ENCODE results near the gene NACC2. TPM values are rescaled to one million over a fixed set of nuclear protein-coding genes. Genes with fewer than 3 reads are reported as not detected.

NACC2 gene
- polyA plus RNA-seq, 4 donors, result 4.9 to 10.1 (median 8.0) TPM

DNA sequence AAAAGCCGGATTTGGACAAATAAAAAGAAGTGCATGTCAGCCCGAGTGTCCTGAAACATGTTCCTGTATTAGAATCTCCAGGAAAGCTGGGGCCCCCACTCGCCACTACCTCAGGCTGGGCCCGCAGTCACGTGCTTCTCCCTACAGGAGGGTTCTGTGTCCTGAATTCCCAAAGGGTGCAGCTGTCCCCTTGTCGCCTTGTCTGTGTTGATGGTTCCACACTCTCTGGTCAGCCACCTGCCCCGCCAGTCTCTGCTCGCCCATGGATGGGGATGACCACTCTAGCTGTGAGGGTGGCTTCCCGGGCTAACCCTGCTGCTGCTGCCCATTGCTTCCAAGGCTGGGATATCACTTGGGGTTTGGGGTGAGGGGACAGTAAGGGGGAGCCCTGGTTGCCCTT, 26.7 kb upstream of the NACC2 start:
- FAIRE-seq, result no peak
- DNase-seq, result no peak
- Histone ChIP-seq H3K27ac (ENCODE audit: low read depth in 1 of 3, low read length in 2 of 3) (no peak overlapping the region), H3K36me3 (ENCODE audit: control insufficient read depth in 3 of 3, insufficient read depth in 2 of 3, low read depth in 1 of 3, low read length in 3 of 3) (peaks cover 0 to 12% (median 0%) of the 10 kb centered on the region in 3 donors), H3K4me3 (ENCODE audit: low read depth in 1 of 3, low read length in 3 of 3) (no peak overlapping the region), H3K4me1 (ENCODE audit: control insufficient read depth in 3 of 3, insufficient read depth in 2 of 3, low read depth in 1 of 3, low read length in 2 of 3) (peaks cover 2 to 34% (median 10%) of the 10 kb centered on the region in 3 donors), H3K9me3 (ENCODE audit: control insufficient read depth in 2 of 2, insufficient read depth in 1 of 2, low read depth in 1 of 2, low read length in 1 of 2) (no peaks in the 10 kb centered on the region), H3K27me3 (ENCODE audit: control insufficient read depth in 3 of 3, insufficient read depth in 3 of 3, low read length in 3 of 3) (peaks cover 0 to 16% (median 0%) of the 10 kb centered on the region in 3 donors)
- 85 to 93% (median 91%) methylated on average over 9 of the region's 9 CpGs for WGBS, 3 donors

DNA sequence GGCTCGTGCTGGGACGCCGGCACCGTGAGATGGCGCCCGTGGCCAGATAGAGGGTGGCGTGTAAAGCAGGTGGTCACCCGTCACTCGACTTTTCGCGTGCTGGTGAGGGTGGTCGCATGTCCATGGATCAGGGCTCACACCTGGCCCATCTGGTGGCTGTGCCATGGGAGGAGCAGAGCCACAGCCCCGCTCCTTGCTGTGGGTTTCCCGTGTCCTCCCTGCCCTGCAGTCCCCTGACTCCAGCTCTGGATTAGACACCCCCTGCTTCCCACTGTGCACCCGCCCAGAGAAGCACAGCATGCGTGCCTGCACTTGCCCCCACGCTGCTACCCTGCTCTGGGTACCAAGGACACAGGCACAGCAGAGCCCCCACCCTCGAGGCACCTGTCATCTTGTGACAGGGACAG, 25.4 kb upstream of the NACC2 start:
- Histone ChIP-seq H3K4me3 (ENCODE audit: low read depth in 1 of 3, low read length in 3 of 3) (no peak overlapping the region), H3K36me3 (ENCODE audit: control insufficient read depth in 3 of 3, insufficient read depth in 2 of 3, low read depth in 1 of 3, low read length in 3 of 3) (peaks cover 0 to 24% (median 4%) of the 10 kb centered on the region in 3 donors), H3K9me3 (ENCODE audit: control insufficient read depth in 2 of 2, insufficient read depth in 1 of 2, low read depth in 1 of 2, low read length in 1 of 2) (no peaks in the 10 kb centered on the region), H3K27me3 (ENCODE audit: control insufficient read depth in 3 of 3, insufficient read depth in 3 of 3, low read length in 3 of 3) (peaks cover 0 to 16% (median 0%) of the 10 kb centered on the region in 3 donors), H3K4me1 (ENCODE audit: control insufficient read depth in 3 of 3, insufficient read depth in 2 of 3, low read depth in 1 of 3, low read length in 2 of 3) (peaks cover 2 to 47% (median 10%) of the 10 kb centered on the region in 3 donors), H3K27ac (ENCODE audit: low read depth in 1 of 3, low read length in 2 of 3) (peak overlapping the region in 1 of 3 donors; percentile 96)
- DNase-seq (no peak), FAIRE-seq (no peak)
- 45 to 82% (median 55%) methylated on average over 18 of the region's 18 CpGs for WGBS, 3 donors

DNA sequence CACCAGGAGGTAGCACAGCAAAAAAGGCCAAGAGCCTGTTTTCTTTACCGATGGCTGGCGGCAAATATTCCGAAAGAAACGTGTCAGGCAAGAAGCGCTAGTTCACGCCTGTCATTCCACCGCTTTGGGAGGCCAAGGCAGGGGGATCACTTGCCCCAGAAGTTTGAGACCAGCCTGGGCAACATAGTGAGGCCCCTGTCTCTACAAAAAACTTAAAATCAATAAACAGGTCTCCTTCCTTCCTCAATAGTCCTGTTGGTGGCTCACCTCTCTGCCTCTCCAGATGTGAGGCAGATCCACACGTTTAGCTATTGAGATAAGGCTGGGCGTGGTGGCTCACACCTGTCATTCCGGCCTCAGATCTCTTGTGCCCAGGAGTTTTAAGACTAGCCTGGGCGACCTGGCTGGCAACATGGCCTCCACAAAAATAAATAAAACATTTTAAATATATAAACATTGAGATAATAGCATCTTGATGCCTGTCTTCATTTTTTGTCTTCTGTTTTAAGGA, 24.8 kb upstream of the NACC2 start:
- H3K27ac ChIP-seq (ENCODE audit: low read depth in 1 of 3, low read length in 2 of 3), result peak overlapping the region; percentile 89 to 98 (median 96)
- peaks cover 0 to 29% (median 4%) of the 10 kb centered on the region in 3 donors for H3K36me3 ChIP-seq (ENCODE audit: control insufficient read depth in 3 of 3, insufficient read depth in 2 of 3, low read depth in 1 of 3, low read length in 3 of 3)
- 9 to 54% (median 32%) methylated on average over 11 of the region's 11 CpGs for WGBS, 3 donors
- no peaks in the 10 kb centered on the region for H3K9me3 ChIP-seq (ENCODE audit: control insufficient read depth in 2 of 2, insufficient read depth in 1 of 2, low read depth in 1 of 2, low read length in 1 of 2)
- FAIRE-seq (no peak), DNase-seq (peak in 1 of 2 donors; percentile 49)
- peaks cover 2 to 52% (median 10%) of the 10 kb centered on the region in 3 donors for H3K4me1 ChIP-seq (ENCODE audit: control insufficient read depth in 3 of 3, insufficient read depth in 2 of 3, low read depth in 1 of 3, low read length in 2 of 3)
- H3K27me3 ChIP-seq (ENCODE audit: control insufficient read depth in 3 of 3, insufficient read depth in 3 of 3, low read length in 3 of 3), result peaks cover 0 to 16% (median 0%) of the 10 kb centered on the region in 3 donors
- peak overlapping the region in 2 of 3 donors; percentile 44 to 92 for H3K4me3 ChIP-seq (ENCODE audit: low read depth in 1 of 3, low read length in 3 of 3)

DNA sequence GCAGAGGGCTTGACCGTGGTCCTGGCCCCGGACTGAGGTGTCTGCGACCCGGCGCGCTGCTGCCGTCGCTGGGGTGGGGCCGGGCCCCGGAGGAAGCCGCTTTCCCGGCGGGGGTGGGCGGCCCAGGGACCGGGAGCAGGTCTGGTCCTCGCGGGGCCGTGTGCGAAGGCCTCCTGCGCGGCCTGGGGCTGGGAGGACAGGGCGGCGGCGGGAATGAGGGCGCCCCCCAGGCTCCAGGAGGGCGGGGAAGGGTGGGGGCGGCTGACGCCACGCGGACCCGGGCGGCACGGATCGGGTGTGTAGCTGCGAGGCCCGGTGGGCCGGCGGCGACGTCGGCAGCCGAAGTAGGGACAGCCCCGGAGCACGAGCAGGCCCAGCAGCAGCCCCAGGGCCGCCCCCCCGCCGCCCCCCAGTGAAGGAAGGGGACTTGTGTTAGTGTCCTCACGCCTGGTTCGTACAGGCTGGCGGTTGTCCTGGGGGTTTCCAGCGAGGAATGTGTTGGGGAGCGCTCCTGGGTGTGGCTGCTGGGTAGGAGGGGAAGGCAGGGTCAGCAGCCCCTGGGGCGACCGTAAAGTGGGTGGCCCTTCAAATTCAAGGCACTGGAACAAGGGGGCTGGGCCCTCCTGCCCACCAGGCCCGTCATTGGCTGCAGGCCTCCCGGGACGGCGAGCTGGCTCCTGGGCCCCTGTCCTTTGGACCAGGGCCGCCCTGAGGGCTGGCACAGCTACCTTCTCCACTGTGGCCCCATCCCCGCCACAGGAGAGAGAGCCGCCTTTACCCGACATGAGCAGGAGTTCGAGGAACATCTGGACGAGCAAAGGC, 24.2 kb upstream of the NACC2 start:
- H3K36me3 ChIP-seq (ENCODE audit: control insufficient read depth in 3 of 3, insufficient read depth in 2 of 3, low read depth in 1 of 3, low read length in 3 of 3), result peaks cover 0 to 36% (median 4%) of the 10 kb centered on the region in 3 donors
- WGBS, 3 donors, result 1 to 3% (median 2%) methylated on average over 47 to 64 of the region's 64 CpGs
- DNase-seq (peak; percentile 75 to 94), FAIRE-seq (no peak)
- H3K4me1 ChIP-seq (ENCODE audit: control insufficient read depth in 3 of 3, insufficient read depth in 2 of 3, low read depth in 1 of 3, low read length in 2 of 3), result peaks cover 2 to 57% (median 10%) of the 10 kb centered on the region in 3 donors
- no peaks in the 10 kb centered on the region for H3K9me3 ChIP-seq (ENCODE audit: control insufficient read depth in 2 of 2, insufficient read depth in 1 of 2, low read depth in 1 of 2, low read length in 1 of 2)
- peaks cover 0 to 10% (median 0%) of the 10 kb centered on the region in 3 donors for H3K27me3 ChIP-seq (ENCODE audit: control insufficient read depth in 3 of 3, insufficient read depth in 3 of 3, low read length in 3 of 3)
- H3K27ac ChIP-seq (ENCODE audit: low read depth in 1 of 3, low read length in 2 of 3), result peak overlapping the region; percentile 89 to 98 (median 96)
- H3K4me3 ChIP-seq (ENCODE audit: low read depth in 1 of 3, low read length in 3 of 3), result peak overlapping the region; percentile 44 to 92 (median 64)

- Histone ChIP-seq H3K27ac (ENCODE audit: low read depth in 1 of 3, low read length in 2 of 3) (peak within 1 kb of the TSS; percentile 89 to 98 (median 97)), H3K9me3 (ENCODE audit: control insufficient read depth in 2 of 2, insufficient read depth in 1 of 2, low read depth in 1 of 2, low read length in 1 of 2) (no peaks in the 10 kb centered on the region), H3K27me3 (ENCODE audit: control insufficient read depth in 3 of 3, insufficient read depth in 3 of 3, low read length in 3 of 3) (peaks cover 0 to 6% (median 0%) of the 10 kb centered on the region in 3 donors), H3K4me3 (ENCODE audit: low read depth in 1 of 3, low read length in 3 of 3) (peak within 1 kb of the TSS; percentile 64 to 92 (median 82)), H3K4me1 (ENCODE audit: control insufficient read depth in 3 of 3, insufficient read depth in 2 of 3, low read depth in 1 of 3, low read length in 2 of 3) (peaks cover 2 to 61% (median 10%) of the 10 kb centered on the region in 3 donors), H3K36me3 (ENCODE audit: control insufficient read depth in 3 of 3, insufficient read depth in 2 of 3, low read depth in 1 of 3, low read length in 3 of 3) (peaks cover 0 to 44% (median 4%) of the 10 kb centered on the region in 3 donors)
- peak; percentile 98 to 99 for DNase-seq
- FAIRE-seq, result no peak
- 0% methylated on average over 69 to 112 of the region's 112 CpGs for WGBS, 3 donors
Observed at GRCh38 chr9:136118320-136119060, 23.4 kb upstream of the NACC2 start, which contains the start of gene TMEM250. Gene TMEM250, minus strand, starts transcription at chr9:136118875. Its CDS starts 1,975 bp downstream, at chr9:136116900.

- Histone ChIP-seq H3K36me3 (ENCODE audit: control insufficient read depth in 3 of 3, insufficient read depth in 2 of 3, low read depth in 1 of 3, low read length in 3 of 3) (peaks cover 0 to 49% (median 4%) of the 10 kb centered on the region in 3 donors), H3K9me3 (ENCODE audit: control insufficient read depth in 2 of 2, insufficient read depth in 1 of 2, low read depth in 1 of 2, low read length in 1 of 2) (no peaks in the 10 kb centered on the region), H3K4me1 (ENCODE audit: control insufficient read depth in 3 of 3, insufficient read depth in 2 of 3, low read depth in 1 of 3, low read length in 2 of 3) (peaks cover 2 to 57% (median 10%) of the 10 kb centered on the region in 3 donors), H3K27ac (ENCODE audit: low read depth in 1 of 3, low read length in 2 of 3) (peak overlapping the region; percentile 89 to 97 (median 94)), H3K4me3 (ENCODE audit: low read depth in 1 of 3, low read length in 3 of 3) (peak overlapping the region; percentile 64 to 92 (median 82)), H3K27me3 (ENCODE audit: control insufficient read depth in 3 of 3, insufficient read depth in 3 of 3, low read length in 3 of 3) (peaks cover 0 to under 1% (median 0%) of the 10 kb centered on the region in 3 donors)
- no peak for FAIRE-seq
- peak; percentile 85 to 89 for DNase-seq
- WGBS, 3 donors, result 0 to 1% (median 0%) methylated on average over 24 to 36 of the region's 36 CpGs
Observed at GRCh38 chr9:136117916-136118319, 22.8 kb upstream of the NACC2 start.

- H3K9me3 ChIP-seq (ENCODE audit: control insufficient read depth in 2 of 2, insufficient read depth in 1 of 2, low read depth in 1 of 2, low read length in 1 of 2), result no peaks in the 10 kb centered on the region
- peak overlapping the region; percentile 89 to 97 (median 94) for H3K27ac ChIP-seq (ENCODE audit: low read depth in 1 of 3, low read length in 2 of 3)
- H3K4me1 ChIP-seq (ENCODE audit: control insufficient read depth in 3 of 3, insufficient read depth in 2 of 3, low read depth in 1 of 3, low read length in 2 of 3), result peaks cover 2 to 57% (median 10%) of the 10 kb centered on the region in 3 donors
- DNase-seq (no peak), FAIRE-seq (no peak)
- H3K27me3 ChIP-seq (ENCODE audit: control insufficient read depth in 3 of 3, insufficient read depth in 3 of 3, low read length in 3 of 3), result no peaks in the 10 kb centered on the region
- H3K36me3 ChIP-seq (ENCODE audit: control insufficient read depth in 3 of 3, insufficient read depth in 2 of 3, low read depth in 1 of 3, low read length in 3 of 3), result peaks cover 0 to 53% (median 4%) of the 10 kb centered on the region in 3 donors
- peak overlapping the region; percentile 64 to 92 (median 82) for H3K4me3 ChIP-seq (ENCODE audit: low read depth in 1 of 3, low read length in 3 of 3)
- WGBS, 3 donors, result 11 to 43% (median 22%) methylated on average over 21 to 23 of the region's 23 CpGs
Observed at GRCh38 chr9:136117291-136117915, 22.3 kb upstream of the NACC2 start.
